Measurements from ENCODE around the gene NDE1. TPM values are rescaled to one million over a fixed set of nuclear protein-coding genes. Genes with fewer than 3 reads are reported as not detected.
"Not testable (repeated sequence)": the region's sequence is repeated elsewhere in the genome, so short reads cannot be mapped to it uniquely, and the experiment has no call there.

The NDE1 gene
- total RNA-seq, 1 donor from 2014 or later = 31.4 TPM

DNA sequence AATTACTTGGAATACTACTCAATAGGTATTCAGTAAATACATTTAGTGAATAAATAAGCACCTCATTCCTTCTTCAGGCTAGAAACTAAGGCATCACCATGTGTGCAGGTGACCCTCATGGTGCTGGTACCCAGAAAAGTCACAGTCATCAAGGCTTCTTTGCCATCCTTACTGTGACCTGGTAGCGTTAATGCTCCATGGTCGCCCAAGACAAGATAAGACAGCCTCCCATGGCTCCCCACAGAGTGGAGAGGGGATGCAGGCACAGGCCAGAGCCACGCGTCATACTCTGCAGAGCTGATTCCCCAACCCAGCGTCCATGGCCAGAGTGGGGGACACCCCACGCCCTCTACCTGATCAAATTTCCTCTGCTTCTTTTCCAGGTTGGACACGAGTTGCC lies 73.8 kb downstream of the NDE1 start:
- no peak overlapping the region for H3K27ac Mint-ChIP-seq (ENCODE audit: unreplicated experiment)
- no peak overlapping the region for H3K27ac ChIP-seq (ENCODE audit: low read depth, low read length)

DNA sequence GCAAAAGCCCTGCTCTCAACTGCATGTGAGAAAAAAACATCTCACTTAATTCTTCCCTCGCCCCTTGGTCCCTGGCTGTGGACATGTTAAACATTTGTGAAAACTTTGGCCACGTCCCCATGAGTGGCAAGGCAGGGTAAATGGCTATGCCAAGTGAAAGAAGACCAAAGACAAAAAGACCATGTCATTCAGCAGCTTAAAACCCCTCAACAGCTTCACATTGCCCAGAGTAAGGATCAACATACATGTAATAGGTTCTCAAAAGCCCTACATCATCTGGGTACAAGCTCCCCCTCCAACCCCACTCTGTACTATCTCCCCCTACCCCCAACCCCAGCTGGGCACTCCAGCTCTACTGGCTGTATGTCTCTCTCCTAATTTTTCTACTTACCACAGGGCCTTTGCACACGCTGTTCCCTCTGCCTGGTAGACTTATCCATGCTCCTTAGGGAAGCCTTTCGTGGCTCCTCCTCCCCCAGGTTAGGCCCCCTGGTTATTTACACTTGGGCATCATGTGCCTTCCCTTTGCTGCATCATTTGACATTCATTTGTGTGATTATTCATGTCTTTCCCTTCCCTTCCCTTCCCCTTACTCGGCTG lies 75.7 kb downstream of the NDE1 start:
- H3K9ac ChIP-seq (ENCODE audit: low read length) = no peak overlapping the region
- Mint-ChIP-seq H3K27me3 (ENCODE audit: low read depth, unreplicated experiment) (no peaks in the 10 kb centered on the region), H3K36me3 (ENCODE audit: low read depth, unreplicated experiment) (peaks cover 16% of the 10 kb centered on the region), H3K4me3 (ENCODE audit: unreplicated experiment) (no peak overlapping the region), H3K4me1 (ENCODE audit: low read depth, unreplicated experiment) (no peaks in the 10 kb centered on the region), H3K9me3 (ENCODE audit: unreplicated experiment) (peaks cover 4% of the 10 kb centered on the region), H3K27ac (ENCODE audit: unreplicated experiment) (no peak overlapping the region)
- no peaks in the 10 kb centered on the region for H3K4me1 ChIP-seq (ENCODE audit: insufficient read depth, low read length)
- no peak overlapping the region for H2AFZ ChIP-seq (ENCODE audit: low read depth, low read length)
- H3K27ac ChIP-seq (ENCODE audit: low read depth, low read length) = no peak overlapping the region
- DNase-seq (ENCODE audit: low read depth) (no peak), FAIRE-seq (no peak)
- H3K4me3 ChIP-seq (ENCODE audit: insufficient read depth, low read depth, low read length) = no peak overlapping the region
- no peaks in the 10 kb centered on the region for H3K79me2 ChIP-seq (ENCODE audit: insufficient read depth, low read length)
- no peaks in the 10 kb centered on the region for H4K20me1 ChIP-seq (ENCODE audit: insufficient read depth, low read length)
- no peaks in the 10 kb centered on the region for H3K9me3 ChIP-seq (ENCODE audit: insufficient read depth, low read depth, low read length)
- TF ChIP-seq, protein P1, sequence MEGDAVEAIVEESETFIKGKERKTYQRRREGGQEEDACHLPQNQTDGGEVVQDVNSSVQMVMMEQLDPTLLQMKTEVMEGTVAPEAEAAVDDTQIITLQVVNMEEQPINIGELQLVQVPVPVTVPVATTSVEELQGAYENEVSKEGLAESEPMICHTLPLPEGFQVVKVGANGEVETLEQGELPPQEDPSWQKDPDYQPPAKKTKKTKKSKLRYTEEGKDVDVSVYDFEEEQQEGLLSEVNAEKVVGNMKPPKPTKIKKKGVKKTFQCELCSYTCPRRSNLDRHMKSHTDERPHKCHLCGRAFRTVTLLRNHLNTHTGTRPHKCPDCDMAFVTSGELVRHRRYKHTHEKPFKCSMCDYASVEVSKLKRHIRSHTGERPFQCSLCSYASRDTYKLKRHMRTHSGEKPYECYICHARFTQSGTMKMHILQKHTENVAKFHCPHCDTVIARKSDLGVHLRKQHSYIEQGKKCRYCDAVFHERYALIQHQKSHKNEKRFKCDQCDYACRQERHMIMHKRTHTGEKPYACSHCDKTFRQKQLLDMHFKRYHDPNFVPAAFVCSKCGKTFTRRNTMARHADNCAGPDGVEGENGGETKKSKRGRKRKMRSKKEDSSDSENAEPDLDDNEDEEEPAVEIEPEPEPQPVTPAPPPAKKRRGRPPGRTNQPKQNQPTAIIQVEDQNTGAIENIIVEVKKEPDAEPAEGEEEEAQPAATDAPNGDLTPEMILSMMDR (IDR thresholded peaks at IDR 0.05; ENCODE audit: insufficient read depth, low read depth, low read length) = no peak
- TF ChIP-seq EZH2 (IDR thresholded peaks at IDR 0.05; ENCODE audit: insufficient read depth, low read length) = no peak
- H3K27me3 ChIP-seq (ENCODE audit: insufficient read depth, low read length) = no peaks in the 10 kb centered on the region
- no peak overlapping the region for H3K4me2 ChIP-seq (ENCODE audit: low read length)
- H3K36me3 ChIP-seq (ENCODE audit: insufficient read depth, low read length) = no peaks in the 10 kb centered on the region

More for the DNA sequence above, 73.8 kb downstream of the NDE1 start:
- Mint-ChIP-seq H3K4me1 (ENCODE audit: low read depth, unreplicated experiment) (no peaks in the 10 kb centered on the region), H3K36me3 (ENCODE audit: low read depth, unreplicated experiment) (peaks cover 26% of the 10 kb centered on the region), H3K27me3 (ENCODE audit: low read depth, unreplicated experiment) (no peaks in the 10 kb centered on the region), H3K9me3 (ENCODE audit: unreplicated experiment) (peaks cover 4% of the 10 kb centered on the region), H3K4me3 (ENCODE audit: unreplicated experiment) (no peak overlapping the region)
- Histone ChIP-seq H3K36me3 (ENCODE audit: insufficient read depth, low read length) (no peaks in the 10 kb centered on the region), H3K9ac (ENCODE audit: low read length) (no peak overlapping the region), H3K9me3 (ENCODE audit: insufficient read depth, low read depth, low read length) (no peaks in the 10 kb centered on the region), H2AFZ (ENCODE audit: low read depth, low read length) (no peak overlapping the region), H3K4me1 (ENCODE audit: insufficient read depth, low read length) (no peaks in the 10 kb centered on the region), H3K4me2 (ENCODE audit: low read length) (no peak overlapping the region), H3K79me2 (ENCODE audit: insufficient read depth, low read length) (no peaks in the 10 kb centered on the region), H3K27me3 (ENCODE audit: insufficient read depth, low read length) (no peaks in the 10 kb centered on the region), H3K4me3 (ENCODE audit: insufficient read depth, low read depth, low read length) (no peak overlapping the region), H4K20me1 (ENCODE audit: insufficient read depth, low read length) (no peaks in the 10 kb centered on the region)
- DNase-seq (ENCODE audit: low read depth) (no peak), FAIRE-seq (no peak)
- TF ChIP-seq, protein P1 (IDR thresholded peaks at IDR 0.05; ENCODE audit: insufficient read depth, low read depth, low read length) = no peak
- no peak for TF ChIP-seq EZH2 (IDR thresholded peaks at IDR 0.05; ENCODE audit: insufficient read depth, low read length)

DNA sequence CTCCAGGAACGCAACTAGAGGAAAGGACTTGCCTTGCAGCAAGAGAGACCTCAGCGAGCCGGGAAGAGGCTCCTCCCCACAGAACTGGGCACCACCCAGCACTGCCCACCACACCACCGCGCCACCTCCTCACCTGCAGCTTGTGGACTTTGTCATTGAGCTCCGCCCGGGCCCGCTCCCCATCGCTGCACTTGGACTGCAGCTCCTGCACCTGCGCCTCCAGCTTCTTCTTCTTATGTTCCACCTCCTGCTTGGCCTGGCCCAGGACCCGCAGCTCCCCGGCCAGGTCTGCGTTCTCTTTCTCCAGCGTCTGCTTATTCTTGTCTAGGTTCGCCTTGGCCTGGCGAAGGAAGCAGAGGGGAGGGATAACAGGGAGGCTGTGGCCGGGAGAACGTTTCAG lies 76.7 kb downstream of the NDE1 start:
- no peaks in the 10 kb centered on the region for H3K4me1 Mint-ChIP-seq (ENCODE audit: low read depth, unreplicated experiment)
- TF ChIP-seq EZH2 (IDR thresholded peaks at IDR 0.05; ENCODE audit: insufficient read depth, low read length) = no peak
- TF ChIP-seq, protein P1 (IDR thresholded peaks at IDR 0.05; ENCODE audit: insufficient read depth, low read depth, low read length) = no peak
- H3K36me3 ChIP-seq (ENCODE audit: insufficient read depth, low read length) = no peaks in the 10 kb centered on the region

DNA sequence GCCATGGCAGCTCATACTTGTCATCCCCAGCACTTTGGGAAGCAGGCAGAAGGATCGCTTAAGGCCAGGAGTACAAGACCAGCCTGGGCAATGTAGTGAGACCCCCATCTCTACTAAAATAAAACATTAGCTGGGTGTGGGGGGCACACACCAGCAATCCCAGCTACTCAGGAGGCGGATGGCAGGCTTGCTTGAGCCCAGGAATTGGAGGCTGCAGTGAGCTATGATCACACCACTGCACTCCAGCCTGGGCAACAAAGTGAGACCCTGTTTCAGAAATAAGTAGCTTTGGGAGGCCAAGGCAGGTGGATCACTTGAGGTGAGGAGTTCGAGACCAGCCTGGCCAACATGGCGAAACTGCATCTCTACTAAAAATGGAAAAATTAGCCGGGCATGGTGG lies 77.7 kb downstream of the NDE1 start:
- not testable (repeated sequence) for H3K4me3 Mint-ChIP-seq (ENCODE audit: unreplicated experiment); DNase-seq (ENCODE audit: low read depth); H3K9me3 Mint-ChIP-seq (ENCODE audit: unreplicated experiment); H3K4me2 ChIP-seq (ENCODE audit: low read length); H3K27me3 ChIP-seq (ENCODE audit: insufficient read depth, low read length); H3K4me1 Mint-ChIP-seq (ENCODE audit: low read depth, unreplicated experiment); H3K9me3 ChIP-seq (ENCODE audit: insufficient read depth, low read depth, low read length); H2AFZ ChIP-seq (ENCODE audit: low read depth, low read length); H4K20me1 ChIP-seq (ENCODE audit: insufficient read depth, low read length); H3K79me2 ChIP-seq (ENCODE audit: insufficient read depth, low read length); H3K4me3 ChIP-seq (ENCODE audit: insufficient read depth, low read depth, low read length); H3K27me3 Mint-ChIP-seq (ENCODE audit: low read depth, unreplicated experiment); H3K36me3 ChIP-seq (ENCODE audit: insufficient read depth, low read length); H3K27ac ChIP-seq (ENCODE audit: low read depth, low read length); FAIRE-seq; H3K4me1 ChIP-seq (ENCODE audit: insufficient read depth, low read length); H3K27ac Mint-ChIP-seq (ENCODE audit: unreplicated experiment); H3K9ac ChIP-seq (ENCODE audit: low read length)
- peaks cover 14% of the 10 kb centered on the region for H3K36me3 Mint-ChIP-seq (ENCODE audit: low read depth, unreplicated experiment)

More for the DNA sequence above, 76.7 kb downstream of the NDE1 start:
- no peak overlapping the region for H3K27ac Mint-ChIP-seq (ENCODE audit: unreplicated experiment)
- H3K36me3 Mint-ChIP-seq (ENCODE audit: low read depth, unreplicated experiment) = peaks cover 14% of the 10 kb centered on the region
- no peak overlapping the region for H3K4me2 ChIP-seq (ENCODE audit: low read length)
- H2AFZ ChIP-seq (ENCODE audit: low read depth, low read length) = no peak overlapping the region
- H3K4me3 ChIP-seq (ENCODE audit: insufficient read depth, low read depth, low read length) = no peak overlapping the region
- no peaks in the 10 kb centered on the region for H3K27me3 ChIP-seq (ENCODE audit: insufficient read depth, low read length)
- H3K9me3 ChIP-seq (ENCODE audit: insufficient read depth, low read depth, low read length) = no peaks in the 10 kb centered on the region
- H3K27ac ChIP-seq (ENCODE audit: low read depth, low read length) = no peak overlapping the region
- no peaks in the 10 kb centered on the region for H4K20me1 ChIP-seq (ENCODE audit: insufficient read depth, low read length)
- no peak overlapping the region for H3K9ac ChIP-seq (ENCODE audit: low read length)
- peaks cover 4% of the 10 kb centered on the region for H3K9me3 Mint-ChIP-seq (ENCODE audit: unreplicated experiment)
- H3K4me3 Mint-ChIP-seq (ENCODE audit: unreplicated experiment) = no peak overlapping the region
- no peaks in the 10 kb centered on the region for H3K4me1 ChIP-seq (ENCODE audit: insufficient read depth, low read length)
- DNase-seq (ENCODE audit: low read depth) = no peak
- FAIRE-seq = no peak
- H3K27me3 Mint-ChIP-seq (ENCODE audit: low read depth, unreplicated experiment) = no peaks in the 10 kb centered on the region
- no peaks in the 10 kb centered on the region for H3K79me2 ChIP-seq (ENCODE audit: insufficient read depth, low read length)
